A172 (cell line): ENCODE results near the gene PHKA2. TPM values are rescaled to one million over a fixed set of nuclear protein-coding genes. Genes with fewer than 3 reads are reported as not detected.

Source experiments
- DNase-seq: peaks from one replicate; pipeline ENCODE4 v3.0.0-alpha.2; 2015; ENCODE audit warnings: low spot score
- total RNA-seq: library from RNA; depleted of rRNA; stranded (reverse); fragments of >200 nt; shearing (Covaris generic); gene quantifications from 2 replicates; pipeline ENCODE4 v1.2.3, GENCODE V29; 2014

Gene PHKA2
- total RNA-seq, 1 experiment from 2014 or later = 13.2 TPM

DNA sequence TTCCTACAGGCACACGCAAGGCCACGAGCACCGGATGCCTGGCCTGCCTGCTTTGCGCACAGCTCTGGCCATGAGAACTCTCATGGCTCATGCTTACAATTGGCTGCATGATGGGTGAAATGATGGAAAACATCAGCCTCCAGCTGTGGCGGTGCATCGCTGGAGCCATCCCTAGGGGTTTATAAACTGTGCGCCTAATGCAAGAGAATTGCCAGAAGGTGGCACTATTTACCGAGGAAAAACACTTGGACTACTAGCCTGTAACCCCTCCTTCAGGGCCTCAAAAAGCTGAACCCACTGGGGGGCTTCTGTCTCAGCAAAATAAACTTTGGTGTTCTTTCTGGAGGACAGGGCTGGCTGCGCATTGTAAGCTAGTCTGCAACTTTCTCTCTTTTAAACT, 51.9 kb downstream of the PHKA2 start:
- DNase-seq = peak; percentile 28

DNA sequence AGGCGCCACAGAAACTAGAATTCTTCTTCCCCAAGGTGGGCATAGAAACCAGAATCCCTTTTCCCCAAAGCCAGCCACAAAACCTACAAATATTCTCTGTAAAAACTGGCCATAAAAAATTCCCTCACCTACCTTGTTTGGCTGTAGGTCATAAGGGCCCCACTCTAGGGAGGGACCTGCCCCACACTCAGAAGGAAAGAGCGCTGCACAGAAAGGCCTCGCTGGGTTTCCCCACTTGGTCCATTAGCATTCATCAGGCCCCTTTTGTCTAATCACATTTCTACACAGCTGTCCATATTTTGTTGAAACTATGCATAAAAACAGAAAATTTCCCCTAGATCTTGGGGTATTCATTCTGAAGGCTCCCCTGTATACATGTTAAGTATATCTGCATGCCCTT, 54.1 kb downstream of the PHKA2 start:
- no peak for DNase-seq

DNA sequence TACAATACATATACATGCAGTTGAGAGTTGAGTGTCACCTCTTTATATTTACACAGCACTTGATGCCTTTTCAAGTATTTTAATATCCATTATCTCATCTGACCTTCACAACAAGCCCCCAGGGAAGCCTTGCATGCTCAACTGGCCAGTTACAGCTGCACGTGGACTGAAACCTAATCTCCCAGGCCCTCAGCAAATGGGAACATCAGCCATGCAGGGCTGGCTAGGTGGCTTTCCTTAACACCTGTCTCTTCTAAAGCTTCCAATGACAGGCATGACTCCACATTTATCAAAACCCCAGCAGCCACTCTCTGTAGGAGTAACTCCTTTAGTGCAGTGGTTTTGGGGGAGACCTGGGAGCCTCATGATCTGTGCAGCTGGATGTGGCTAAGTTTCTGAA, 56.4 kb downstream of the PHKA2 start:
- DNase-seq = no peak

DNA sequence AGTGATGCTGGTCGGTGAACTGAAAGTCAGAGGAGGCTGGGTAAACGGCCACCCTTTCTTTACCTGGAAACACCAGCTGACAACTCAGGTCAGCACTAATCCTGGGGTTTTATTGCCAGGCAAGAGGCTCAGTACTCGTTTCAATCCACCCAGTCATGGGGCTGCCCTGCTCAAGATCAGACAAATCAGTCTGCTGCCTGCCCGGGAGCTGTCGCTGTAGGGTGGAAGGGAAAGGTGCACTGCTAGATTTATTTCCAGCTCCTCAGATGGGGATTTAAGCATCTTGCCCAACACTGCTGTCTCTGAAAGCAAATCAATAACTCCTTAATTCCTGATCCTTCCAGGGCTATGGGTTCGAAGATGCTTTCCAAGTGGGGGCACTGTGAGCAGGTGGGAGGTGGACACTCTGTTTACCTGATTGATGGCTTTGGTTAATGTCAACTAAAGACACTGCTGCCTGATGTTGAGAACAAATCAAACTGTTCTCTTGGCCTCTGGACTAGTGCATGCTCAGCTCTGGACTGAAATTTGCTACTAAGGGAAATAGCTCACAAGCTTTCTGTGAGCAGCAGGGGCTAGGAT, 59.3 kb downstream of the PHKA2 start:
- DNase-seq = no peak

DNA sequence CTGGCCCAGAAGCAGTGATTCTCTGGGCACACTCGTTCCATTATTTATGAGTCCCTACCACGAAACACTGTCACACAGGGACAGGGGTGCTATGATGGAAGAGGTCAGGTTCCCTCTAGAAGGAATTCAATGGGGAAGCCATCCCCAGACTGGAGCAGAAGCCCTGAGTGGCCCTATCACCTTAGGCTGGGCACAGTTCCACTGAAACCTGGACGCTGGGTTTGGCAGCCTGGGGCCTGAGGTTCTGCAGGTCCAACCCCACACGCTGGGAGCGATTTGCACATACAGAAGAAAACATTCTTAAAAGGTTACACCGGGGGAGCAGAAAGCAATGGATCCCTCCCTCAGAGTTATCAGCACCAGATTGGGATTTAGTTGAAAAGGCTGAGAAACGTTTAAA, 63.3 kb downstream of the PHKA2 start:
- no peak for DNase-seq

DNA sequence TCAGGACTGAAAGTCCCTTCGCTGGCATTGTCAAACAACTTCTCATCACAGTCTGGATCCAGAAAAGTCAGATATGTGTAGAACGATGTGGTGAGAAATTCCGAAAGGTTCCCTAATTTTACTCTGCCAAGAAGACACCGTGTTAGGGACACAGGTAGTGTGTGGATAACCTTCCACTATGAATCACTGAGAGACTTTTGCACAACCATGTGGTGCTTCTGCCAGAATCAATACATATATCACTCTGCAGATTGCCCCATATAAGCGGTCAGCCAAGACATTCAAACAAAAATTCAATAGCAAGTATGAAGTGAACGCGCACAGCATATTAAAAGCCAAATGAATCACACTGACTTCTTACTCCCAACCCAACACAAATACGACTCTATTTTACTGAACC, 63.8 kb downstream of the PHKA2 start:
- no peak for DNase-seq

DNA sequence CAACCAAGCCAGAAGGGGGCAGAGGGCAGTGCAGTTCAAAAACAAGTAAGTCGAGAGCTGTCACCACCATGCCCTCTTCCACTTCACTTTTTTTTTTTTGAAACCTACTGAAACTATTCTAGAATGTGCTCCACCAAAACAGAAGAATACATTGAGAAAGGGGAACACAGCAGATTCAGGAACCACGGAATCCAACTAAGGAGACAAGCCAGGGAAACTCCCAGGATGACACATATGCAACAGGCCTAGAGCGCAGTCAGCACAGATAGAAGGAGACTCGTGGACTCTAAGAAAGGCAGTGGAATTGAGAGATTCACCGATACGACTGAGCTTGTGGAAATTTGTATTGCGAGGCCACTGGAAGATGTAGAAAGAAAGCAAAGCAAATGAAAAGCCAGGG, 66.1 kb downstream of the PHKA2 start:
- DNase-seq = no peak

DNA sequence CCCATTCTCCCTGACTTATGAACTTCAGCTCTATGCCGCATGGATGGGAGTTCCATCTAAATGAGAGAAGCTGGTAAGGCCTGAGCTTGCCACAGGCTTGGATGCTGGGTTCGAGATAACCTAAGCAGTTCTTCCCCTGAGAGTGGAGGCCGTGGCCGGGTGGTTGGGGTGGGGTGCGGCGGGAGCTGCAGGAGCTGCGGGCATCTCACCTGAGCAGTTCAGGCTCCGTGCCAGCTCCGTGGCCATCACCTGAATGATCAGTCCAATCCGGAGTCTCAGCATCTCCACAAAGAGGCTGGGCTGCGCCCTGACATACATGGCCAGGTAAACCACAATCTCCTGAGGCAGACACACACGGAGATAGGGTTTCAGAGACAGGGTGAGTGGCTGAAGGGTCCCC, 77.6 kb downstream of the PHKA2 start:
- DNase-seq = no peak

DNA sequence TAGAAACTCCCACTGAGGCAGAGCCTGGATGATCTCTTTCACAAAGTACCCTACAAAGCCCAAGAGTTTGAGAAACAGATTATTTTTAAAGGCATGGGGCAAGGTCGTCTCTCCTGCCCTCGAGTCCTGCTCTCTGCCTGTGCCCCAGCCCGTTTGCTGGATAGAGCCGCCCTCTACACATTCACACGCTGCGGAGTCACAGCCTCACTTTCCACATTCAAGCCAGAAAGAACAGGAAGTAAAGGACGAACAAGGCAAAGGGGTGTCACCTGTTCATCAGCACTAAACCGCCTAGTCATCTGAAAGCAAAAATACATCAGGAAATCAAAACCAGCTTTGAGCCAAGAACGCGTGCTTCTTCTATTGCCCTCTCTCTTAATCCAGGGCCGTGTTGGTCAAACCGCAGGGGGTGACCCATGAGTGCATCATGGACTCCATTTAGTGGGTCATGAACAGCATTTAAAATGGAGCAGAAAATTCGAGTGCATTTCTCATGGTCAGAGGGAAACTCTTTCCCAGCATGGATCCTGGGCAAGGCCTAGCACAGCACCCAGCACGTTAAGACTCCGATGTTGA, 83.4 kb downstream of the PHKA2 start:
- DNase-seq = no peak

DNA sequence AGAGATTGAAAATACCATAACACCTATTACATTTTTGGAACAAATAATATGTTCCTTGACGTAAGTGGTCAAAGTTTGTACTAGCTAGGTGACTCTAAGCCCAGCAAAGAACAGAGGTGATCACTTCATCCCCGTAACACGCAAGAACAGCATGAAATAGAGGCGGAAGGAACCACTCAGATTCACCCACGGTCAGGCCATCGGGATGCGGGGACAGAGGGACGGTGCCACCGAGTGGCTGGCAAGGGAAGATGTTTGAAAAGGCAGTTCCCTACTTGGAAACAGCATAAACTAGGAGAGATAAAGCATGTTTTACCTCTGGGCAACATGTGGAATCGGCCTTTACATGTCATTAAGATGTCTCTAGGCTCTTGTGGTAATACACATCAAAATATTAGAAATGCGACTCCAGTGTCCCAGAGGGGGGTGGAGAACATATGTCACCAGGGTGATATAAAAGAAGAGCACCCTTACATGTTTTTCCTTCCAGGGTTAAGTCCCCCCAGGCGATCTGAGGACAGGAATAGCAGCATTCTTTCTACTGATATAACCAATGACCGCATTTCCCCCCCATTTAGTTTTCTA, 84.0 kb downstream of the PHKA2 start:
- no peak for DNase-seq

DNA sequence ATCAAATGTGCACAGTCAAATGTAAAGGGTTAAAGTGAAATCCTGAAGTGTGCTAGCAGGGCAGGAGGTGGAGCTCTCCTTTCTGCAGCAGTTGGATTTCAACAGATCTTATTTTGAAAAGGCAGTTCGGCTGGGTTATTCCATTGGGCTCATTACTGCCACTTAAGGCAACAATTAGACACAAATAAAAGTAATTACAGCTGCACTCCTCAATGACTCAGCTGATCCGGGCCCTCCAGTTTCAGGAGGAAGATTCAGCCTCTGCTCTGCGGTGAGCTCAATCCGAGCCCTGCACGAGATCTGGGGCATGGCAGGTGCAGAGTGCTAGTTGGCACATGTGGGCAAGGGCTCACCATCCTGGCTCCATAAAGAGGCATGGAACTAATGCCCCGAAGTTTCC, 85.4 kb downstream of the PHKA2 start:
- DNase-seq = no peak

DNA sequence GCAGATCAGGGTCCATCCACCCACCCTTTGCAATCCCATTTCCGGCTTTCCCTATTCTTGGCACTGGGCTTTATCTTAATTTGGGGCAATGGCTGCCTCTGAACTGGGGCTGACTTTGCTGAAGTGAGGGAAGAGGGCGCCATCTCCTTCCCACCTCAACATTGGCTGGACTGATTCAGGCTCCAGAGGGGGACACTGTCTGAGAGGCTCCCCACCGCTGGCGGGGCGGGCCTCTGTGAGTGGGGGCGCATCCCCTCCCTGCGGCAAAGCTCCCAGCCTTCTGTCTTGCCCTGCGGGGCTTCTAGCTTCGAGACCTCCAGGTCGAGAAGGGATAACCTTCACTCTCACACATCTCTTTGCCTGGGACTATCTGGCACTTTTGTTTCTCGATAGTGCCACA, 85.8 kb downstream of the PHKA2 start:
- no peak for DNase-seq

DNA sequence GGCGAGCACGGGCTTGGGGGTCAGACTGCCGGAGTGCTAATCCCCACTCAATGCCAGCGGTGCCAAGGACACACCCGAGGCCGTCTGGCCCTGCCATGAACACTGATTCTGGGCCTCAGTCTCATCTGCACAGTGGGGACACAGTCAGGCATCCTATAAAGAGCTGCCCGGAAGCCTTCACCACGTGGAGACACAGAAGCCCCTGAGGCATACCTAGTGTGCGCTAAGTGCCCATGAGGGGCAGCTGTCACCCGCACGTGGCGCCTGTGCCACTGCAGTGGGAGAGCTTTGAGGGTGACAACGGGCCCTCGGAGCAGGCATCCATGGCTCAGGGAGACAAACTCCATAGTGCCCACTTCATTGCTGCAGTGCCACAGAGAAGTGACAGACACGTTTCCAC, 86.3 kb downstream of the PHKA2 start:
- DNase-seq = no peak

DNA sequence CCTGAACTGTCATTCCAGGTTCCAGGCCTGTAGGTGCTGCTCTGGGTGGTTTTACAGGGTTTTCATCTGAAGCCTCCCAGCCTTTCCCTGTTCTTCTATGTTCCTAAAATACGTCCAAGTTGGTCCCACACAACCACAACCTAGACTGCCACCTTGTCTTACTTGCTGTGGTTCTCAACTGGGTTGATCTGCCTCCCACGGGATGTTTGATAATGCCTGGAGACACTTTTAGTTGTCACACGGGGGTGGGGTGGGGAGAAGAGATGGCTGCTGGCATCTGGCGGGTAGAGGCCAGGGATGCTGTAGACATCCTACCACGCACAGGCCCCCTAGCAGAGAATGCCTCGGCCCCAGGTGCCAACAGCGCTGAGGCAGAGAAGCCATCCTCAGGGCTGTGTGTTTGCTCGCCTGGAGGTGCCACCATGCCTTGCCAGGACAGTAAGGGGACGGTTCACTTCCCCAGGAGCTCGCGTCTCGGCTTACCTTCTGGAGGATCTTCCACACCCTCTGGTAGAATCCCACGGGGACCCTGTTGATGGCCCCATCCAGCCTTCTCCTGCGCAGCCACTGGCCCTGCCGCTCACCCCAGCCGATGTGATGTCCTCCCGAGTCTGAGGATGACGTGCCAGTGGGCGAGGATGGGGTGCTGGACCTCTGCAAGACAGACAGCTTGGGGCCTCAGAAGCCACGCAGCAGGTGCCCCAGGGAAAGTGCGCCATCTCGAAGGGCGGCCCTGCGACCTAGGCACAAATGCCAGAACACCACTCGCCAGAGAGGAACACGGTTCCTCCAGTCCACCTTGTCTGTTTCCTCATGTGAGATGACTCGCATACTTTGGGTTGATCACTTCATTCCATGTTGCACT, 87.0 kb downstream of the PHKA2 start:
- DNase-seq = no peak

DNA sequence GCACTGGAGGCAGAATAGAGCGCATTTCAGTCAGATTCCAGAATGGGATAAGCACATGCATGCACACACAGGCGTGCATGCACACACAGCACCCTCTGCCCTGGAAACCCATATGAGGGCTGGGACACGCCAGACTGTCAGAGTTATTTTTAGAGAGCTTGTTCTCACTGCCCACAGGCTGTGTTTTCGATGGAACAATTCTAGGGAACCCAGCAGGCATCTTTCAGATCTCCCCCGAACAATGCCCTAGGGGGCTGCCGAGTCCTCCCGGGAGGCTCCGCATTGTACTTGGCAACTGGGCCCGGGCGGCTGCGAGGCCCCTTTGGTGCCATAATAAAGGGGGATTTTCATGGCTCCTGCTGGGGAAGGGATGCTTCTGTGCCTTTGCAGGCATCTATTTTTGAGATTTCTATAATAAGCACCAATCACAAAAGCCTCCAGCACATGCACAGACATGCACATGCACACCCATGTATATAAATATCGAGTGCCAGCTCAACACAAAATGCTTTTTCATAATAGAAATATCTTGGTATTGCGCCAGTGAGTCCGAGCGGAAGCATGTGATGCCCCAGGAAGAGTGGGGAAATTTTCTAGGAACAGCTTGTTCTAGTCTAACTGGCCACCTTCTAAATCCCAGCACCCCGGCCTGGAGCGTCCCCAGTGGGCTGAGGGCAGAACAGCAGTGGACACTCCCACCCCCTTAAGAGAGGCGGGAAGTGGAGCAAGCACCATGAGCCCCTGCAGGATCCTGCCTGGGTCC, 88.5 kb downstream of the PHKA2 start:
- no peak for DNase-seq

DNA sequence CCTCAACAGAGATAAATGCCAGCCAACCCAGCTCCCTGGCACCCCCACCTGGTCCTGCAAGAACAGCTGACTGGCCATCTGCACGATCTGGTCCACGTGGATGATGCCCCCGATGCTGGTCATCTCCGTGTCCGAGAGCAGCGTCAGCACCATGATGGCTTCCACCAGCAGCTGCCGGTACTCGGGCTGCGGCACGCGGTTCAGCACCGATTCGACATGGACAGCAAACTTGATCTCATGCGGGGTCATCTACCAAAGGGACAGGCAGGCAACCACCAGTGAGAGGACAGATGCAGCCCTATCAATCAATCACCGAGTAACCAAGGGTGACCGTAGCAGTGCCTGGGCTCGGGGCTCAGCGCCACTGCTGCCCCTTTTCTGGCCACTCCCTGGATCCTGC, 89.8 kb downstream of the PHKA2 start:
- no peak for DNase-seq

DNA sequence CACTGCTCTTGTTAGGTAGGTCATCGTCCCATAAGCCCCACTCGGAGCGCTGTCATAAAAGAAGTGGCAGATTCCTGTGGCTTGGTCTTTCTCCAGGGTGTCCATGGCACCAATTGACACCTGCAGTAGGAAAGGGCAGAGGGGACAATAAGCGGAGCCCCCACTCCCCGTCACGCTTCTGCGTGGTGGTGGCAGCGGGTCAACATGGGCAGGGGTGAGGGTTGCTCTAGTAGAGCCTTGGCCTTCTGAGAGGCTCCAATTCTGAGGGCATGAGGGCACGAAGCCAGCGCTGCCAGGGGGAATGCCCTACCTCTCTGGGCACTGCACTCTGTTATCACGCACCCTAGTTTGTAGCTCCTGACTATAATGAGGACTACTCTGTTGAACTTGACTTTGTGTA, 90.4 kb downstream of the PHKA2 start:
- no peak for DNase-seq

DNA sequence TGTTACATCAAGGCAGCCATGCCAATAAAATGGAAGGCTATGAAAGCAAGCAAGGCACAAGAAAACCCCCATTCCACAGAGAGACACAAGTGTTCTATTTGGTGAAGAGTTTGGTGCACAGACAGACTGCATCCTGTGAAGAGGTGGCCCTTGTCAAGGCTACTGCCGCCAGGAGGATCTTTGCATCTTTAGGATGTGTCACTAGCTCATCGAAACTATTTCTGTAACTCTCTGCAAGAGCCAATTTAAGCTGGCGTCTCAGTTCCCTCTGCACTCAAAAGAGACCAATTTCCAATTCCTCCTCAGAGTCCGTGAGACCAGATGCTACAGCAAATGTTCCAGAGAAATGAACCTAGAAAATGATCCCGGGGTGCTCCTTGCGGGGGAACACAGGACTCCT, 91.0 kb downstream of the PHKA2 start:
- DNase-seq = no peak

DNA sequence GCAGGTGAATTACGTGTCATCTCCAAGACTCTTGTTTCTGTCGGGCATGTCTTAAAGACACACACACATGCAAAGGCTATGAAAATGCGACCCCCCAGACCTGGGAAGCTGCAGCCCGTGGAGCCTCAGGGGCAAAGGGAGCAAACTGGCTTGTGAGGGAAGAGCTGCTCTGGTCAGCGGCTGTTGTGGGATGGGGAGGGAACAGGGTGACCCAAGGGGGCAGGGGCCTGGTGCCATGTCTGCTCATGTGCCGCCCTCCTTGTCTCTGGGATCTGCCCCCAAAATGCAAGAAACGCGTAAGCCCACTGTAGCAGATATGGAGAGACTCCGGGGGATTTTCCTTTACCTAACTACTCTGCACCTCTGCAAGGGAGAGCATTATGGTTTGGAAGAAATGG, 92.4 kb downstream of the PHKA2 start:
- DNase-seq = no peak

DNA sequence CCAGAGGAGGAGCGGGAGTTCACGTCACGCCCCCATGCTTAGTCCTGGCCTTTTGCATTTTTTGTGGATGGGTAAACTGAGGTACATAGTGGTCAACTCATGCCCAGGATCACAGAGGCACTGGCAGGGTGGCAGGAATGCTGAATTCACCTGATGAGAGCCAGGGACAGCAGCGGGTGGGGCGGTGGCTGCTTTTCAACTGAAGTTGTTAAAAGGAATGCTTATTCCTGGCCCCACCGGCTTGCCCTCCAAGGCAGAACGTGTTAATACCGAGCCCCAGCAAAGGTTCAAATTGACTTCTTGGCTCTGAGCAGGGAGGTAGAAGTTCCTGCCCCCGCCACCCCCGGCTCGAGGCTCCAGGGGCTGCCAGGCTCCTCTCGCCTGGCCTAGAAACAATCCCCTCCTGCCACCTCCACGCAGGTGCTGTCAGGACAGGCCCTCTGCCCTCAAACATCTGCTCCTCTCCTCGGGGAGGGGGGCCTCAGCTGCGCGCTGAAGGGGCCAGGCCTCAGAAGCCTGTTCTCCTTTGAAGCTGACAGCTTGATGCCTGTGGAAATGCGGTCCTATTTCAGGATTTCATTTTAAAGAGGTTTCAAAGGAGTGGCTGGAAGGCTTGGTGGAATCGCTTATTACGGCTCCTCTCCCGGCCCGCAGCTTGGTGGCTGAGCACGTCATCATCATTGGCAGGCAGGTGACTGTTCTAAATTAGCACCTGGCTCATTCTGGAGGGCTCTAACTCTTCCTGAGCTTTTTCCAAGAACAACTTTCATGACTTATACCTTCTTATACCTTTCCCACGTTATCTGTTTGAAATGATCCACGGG, 93.0 kb downstream of the PHKA2 start:
- DNase-seq = no peak

DNA sequence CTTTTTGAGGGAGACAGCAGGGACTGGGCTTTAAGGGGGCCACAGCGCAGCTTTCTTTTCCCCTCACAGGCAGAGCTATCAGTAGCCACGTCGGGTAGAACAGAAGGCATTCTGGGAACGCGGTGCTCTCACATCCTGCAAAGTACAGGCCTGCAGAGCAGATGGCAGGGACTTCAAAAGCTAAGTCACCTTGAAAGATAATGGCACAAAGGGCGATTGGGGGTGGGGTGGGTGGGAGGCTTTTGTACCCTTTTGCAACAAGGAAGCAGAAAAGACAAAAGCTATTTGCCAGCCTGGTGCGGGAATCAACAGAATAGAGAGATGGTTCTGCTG, 93.9 kb downstream of the PHKA2 start:
- DNase-seq = no peak
